IMR-90 (cell line): Measurements from ENCODE around the gene TENT5C. TPM values are rescaled to one million over a fixed set of nuclear protein-coding genes. Genes with fewer than 3 reads are reported as not detected.

ENCODE experiments used
- ATAC-seq: fragments of 200-7000 bp; cut with Tn5 transposase; 2 replicates; pipeline ENCODE4 v1.9.1; 2020; ENCODE audit warnings: low read depth, mild to moderate bottlenecking, moderate library complexity
- BruUV-seq: library from RNA; stranded (reverse); fragments of 400-500 nt; replicated peaks from 2 replicates; lab custom pipeline; 2021; lab: Mats Ljungman, UMichigan
- CTCF ChIA-PET: fragments of 300-600 bp; formaldehyde crosslinking; extraction: SDS; loops from one replicate; lab custom pipeline; 2021; ENCODE audit warnings: antibody characterized with exemption; lab: Yijun Ruan, JAX
- POLR2A ChIA-PET: fragments of 300-600 bp; sonication (Branson Sonifier 250); formaldehyde crosslinking; loops from one replicate; lab custom pipeline; 2022; ENCODE audit warnings: antibody characterized with exemption; ENCODE audit not compliant: unreplicated experiment; lab: Charles Lee
- DNase-seq: peaks from one replicate; pipeline ENCODE4 v3.0.0; 2013
- H2AFZ ChIP-seq: replicated peaks from 2 replicates; pipeline ENCODE3; 2013; ENCODE audit warnings: low read length, mild to moderate bottlenecking; ENCODE audit not compliant: poor library complexity
- H2AK5ac ChIP-seq: 2 replicates; pipeline ENCODE4 v1.6.1; 2013; ENCODE audit warnings: low read depth, low read length, inconsistent platforms
- H2AK9ac ChIP-seq: replicated peaks from 2 replicates; pipeline ENCODE3; 2013; ENCODE audit warnings: mild to moderate bottlenecking, low read depth, low read length, moderate library complexity; ENCODE audit not compliant: poor library complexity
- H2BK120ac ChIP-seq: 2 replicates; pipeline ENCODE4 v1.6.1; 2013; ENCODE audit warnings: low read depth, low read length, inconsistent platforms
- H2BK15ac ChIP-seq: 3 replicates; pipeline ENCODE4 v1.6.1; 2013; ENCODE audit warnings: low read depth, low read length, inconsistent platforms
- H2BK20ac ChIP-seq: 2 replicates; pipeline ENCODE4 v1.6.1; 2013; ENCODE audit warnings: low read depth, mild to moderate bottlenecking, inconsistent platforms, low read length, moderate library complexity
- H2BK5ac ChIP-seq: 2 replicates; pipeline ENCODE4 v1.6.1; 2013; ENCODE audit warnings: mild to moderate bottlenecking, low read depth, low read length, inconsistent platforms; ENCODE audit not compliant: poor library complexity, severe bottlenecking
- H3K14ac ChIP-seq: replicated peaks from 2 replicates; pipeline ENCODE4 v1.6.1; 2013; ENCODE audit warnings: low read depth, low read length, inconsistent platforms
- H3K18ac ChIP-seq: 2 replicates; pipeline ENCODE4 v1.6.1; 2013; ENCODE audit warnings: low read depth, low read length, control low read depth
- H3K23ac ChIP-seq: 2 replicates; pipeline ENCODE4 v1.6.1; 2013; ENCODE audit warnings: low read depth, low read length, inconsistent platforms
- H3K27ac ChIP-seq: 2 replicates; pipeline ENCODE4 v1.5.1; 2013; ENCODE audit warnings: mild to moderate bottlenecking, control low read depth, low read length; ENCODE audit not compliant: insufficient read depth
- H3K27me3 ChIP-seq: 2 replicates; pipeline ENCODE4 v1.6.1; 2013; ENCODE audit warnings: low read length; ENCODE audit not compliant: control insufficient read depth, insufficient read depth
- H3K36me3 ChIP-seq: 2 replicates; pipeline ENCODE4 v1.6.1; 2013; ENCODE audit warnings: low read length, mixed read lengths; ENCODE audit not compliant: control insufficient read depth, insufficient read depth
- H3K4ac ChIP-seq: 2 replicates; pipeline ENCODE4 v1.6.1; 2013; ENCODE audit warnings: low read depth, low read length, inconsistent platforms
- H3K4me1 ChIP-seq: 2 replicates; pipeline ENCODE4 v1.6.1; 2013; ENCODE audit warnings: low read length, mixed read lengths; ENCODE audit not compliant: control insufficient read depth, insufficient read depth
- H3K4me2 ChIP-seq: 2 replicates; pipeline ENCODE4 v1.6.1; 2013; ENCODE audit warnings: low read depth, mild to moderate bottlenecking, control low read depth, low read length, moderate library complexity
- H3K4me3 ChIP-seq: 2 replicates; pipeline ENCODE4 v1.5.1; 2013; ENCODE audit warnings: low read depth, mild to moderate bottlenecking, control low read depth, low read length, moderate library complexity; ENCODE audit not compliant: insufficient read depth
- H3K56ac ChIP-seq: 2 replicates; pipeline ENCODE4 v1.6.1; 2013; ENCODE audit warnings: low read length, inconsistent platforms; ENCODE audit not compliant: insufficient read depth; ENCODE audit errors: extremely low read depth
- H3K79me1 ChIP-seq, 2 experiments: 2 replicates each; pipeline ENCODE4 v1.6.1; 2013; ENCODE audit warnings: low read length in 2 of 2, inconsistent platforms in 1 of 2, low read depth in 1 of 2
- H3K9ac ChIP-seq: 2 replicates; pipeline ENCODE4 v1.6.1; 2013; ENCODE audit warnings: low read depth, low read length, control low read depth
- H3K9me1 ChIP-seq: 2 replicates; pipeline ENCODE4 v1.6.1; 2013; ENCODE audit warnings: low read length, inconsistent platforms; ENCODE audit not compliant: insufficient read depth
- H3K9me3 ChIP-seq: 2 replicates; pipeline ENCODE4 v1.6.1; 2013; ENCODE audit warnings: low read length; ENCODE audit not compliant: control insufficient read depth, insufficient read depth
- H4K20me1 ChIP-seq: 2 replicates; pipeline ENCODE4 v1.6.1; 2013; ENCODE audit warnings: low read length, inconsistent platforms; ENCODE audit not compliant: insufficient read depth
- H4K5ac ChIP-seq: 2 replicates; pipeline ENCODE4 v1.6.1; 2013; ENCODE audit warnings: mild to moderate bottlenecking, low read depth, low read length, control low read depth
- H4K8ac ChIP-seq, 2 experiments: 2 replicates each; pipeline ENCODE4 v1.6.1; 2013; ENCODE audit warnings: low read depth in 2 of 2, low read length in 2 of 2, control low read depth in 1 of 2, inconsistent platforms in 1 of 2
- H4K91ac ChIP-seq: 2 replicates; pipeline ENCODE4 v1.6.1; 2013; ENCODE audit warnings: low read depth, low read length, inconsistent platforms; ENCODE audit not compliant: insufficient read depth
- POLR2A ChIP-seq: IDR thresholded peaks from 2 replicates; pipeline ENCODE4 v1.6.1; 2012; ENCODE audit warnings: mild to moderate bottlenecking, low read depth, low read length
- SMC3 ChIP-seq: fragments of 150-350 bp; IDR thresholded peaks from 2 replicates; pipeline ENCODE4 v1.6.1; 2016; ENCODE audit warnings: low read depth, mild to moderate bottlenecking, antibody characterized with exemption, low read length, moderate library complexity
- WGBS, 2 experiments: methylation state at CpG; one replicate each; pipeline versions ENCODE4 v1.1.5 to v1.1.7; 2013; ENCODE audit warnings: missing lambda C conversion rate in 2 of 2; ENCODE audit not compliant: insufficient read length in 1 of 2; ENCODE audit errors: extremely low coverage in 2 of 2; 5-methylcytosine and 5-hydroxymethylcytosine counted together
- dilution Hi-C: fragments of 300-500 bp; cut with HindIII; formaldehyde crosslinking; loops from one replicate; pipeline ENCODE4 v1.14.3; 2018; ENCODE audit warnings: low sequenced_read_pairs; ENCODE audit not compliant: unreplicated experiment
- in situ Hi-C: fragments of 300-500 bp; cut with MboI; formaldehyde crosslinking; loops from 3 replicates; pipeline ENCODE4 v1.14.3; 2019; ENCODE audit warnings: low sequenced_read_pairs, inconsistent platforms, mixed read lengths
- intact Hi-C: fragments of 100-400 bp; cut with micrococcal nuclease; formaldehyde crosslinking; loops from 2 replicates; pipeline ENCODE4 v1.10.0; 2022
- polyA plus RNA-seq, 3 experiments: library from polyadenylated mRNA; depleted of rRNA; stranded (reverse); fragments of >200 nt; gene quantifications; 2 replicates each; pipeline ENCODE4 v1.2.3, GENCODE V29; 2012; ENCODE audit warnings: low replicate concordance in 1 of 3
- total RNA-seq: library from RNA; depleted of rRNA; stranded (reverse); fragments of >200 nt; gene quantifications from 2 replicates; pipeline ENCODE4 v1.2.3, GENCODE V29; 2012

Gene TENT5C
- total and polyA plus RNA-seq, 2 of the 4 experiments (the other 2 are of a cell fraction): 1.5 to 4.1 TPM

DNA sequence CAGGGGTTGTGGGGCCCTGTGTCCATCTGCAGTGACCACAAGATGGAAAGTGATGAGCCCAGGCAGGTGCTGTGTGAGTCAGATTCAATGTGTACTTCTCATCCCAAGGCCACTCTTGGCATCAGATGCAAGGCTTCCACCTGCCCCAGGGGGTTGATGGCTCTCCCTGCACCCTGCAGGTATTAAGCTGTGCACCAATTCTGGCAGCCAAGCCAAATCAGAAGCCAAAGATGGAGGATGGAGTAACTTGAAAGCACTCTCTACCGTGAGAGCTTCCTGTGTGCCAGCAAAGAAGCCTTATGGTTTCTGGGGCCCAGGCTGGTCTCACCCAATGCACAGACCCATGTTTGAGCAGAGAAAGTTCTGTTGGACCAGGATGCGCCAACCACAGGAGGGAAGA is 44.3 kb upstream of the TENT5C start:
- Histone ChIP-seq H3K4me2 (no peak overlapping the region), H3K4me3 (no peak overlapping the region), H3K9ac (no peak overlapping the region), H2BK20ac (no peak overlapping the region), H2BK15ac (no peak overlapping the region), H4K8ac (no peak overlapping the region), H3K4me1 (no peaks in the 10 kb centered on the region), H3K23ac (no peak overlapping the region), H3K9me1 (no peaks in the 10 kb centered on the region), H3K4ac (no peak overlapping the region), H2AK9ac (no peak overlapping the region), H3K56ac (no peak overlapping the region), H3K36me3 (no peaks in the 10 kb centered on the region), H2BK5ac (no peak overlapping the region), H4K20me1 (no peaks in the 10 kb centered on the region), H2AFZ (no peak overlapping the region), H2AK5ac (no peak overlapping the region), H3K18ac (no peak overlapping the region), H4K5ac (no peak overlapping the region), H2BK120ac (no peak overlapping the region), H3K9me3 (peaks cover 2% of the 10 kb centered on the region), H3K27ac (no peak overlapping the region), H3K14ac (no peak overlapping the region), H4K91ac (no peak overlapping the region), H3K27me3 (peaks cover 16% of the 10 kb centered on the region), H3K79me1 (no peaks in the 10 kb centered on the region)
- ATAC-seq (no peak), DNase-seq (no peak)
- in situ Hi-C loops (no loop called here), intact Hi-C loops (no loop called here), dilution Hi-C loops (no loop called here)
- POLR2A ChIA-PET: no interaction called here
- WGBS, 2 experiments: no CpG with 5 or more reads among the region's 2 CpGs
- TF ChIP-seq POLR2A (no peak), SMC3 (no peak)
- no TSS peak for BruUV-seq
- CTCF ChIA-PET: no interaction called here
